ENCODE data around the gene SEMA3F.
"Not testable (repeated sequence)": the region's sequence is repeated elsewhere in the genome, so short reads cannot be mapped to it uniquely, and the experiment has no call there.

SEMA3F gene

DNA sequence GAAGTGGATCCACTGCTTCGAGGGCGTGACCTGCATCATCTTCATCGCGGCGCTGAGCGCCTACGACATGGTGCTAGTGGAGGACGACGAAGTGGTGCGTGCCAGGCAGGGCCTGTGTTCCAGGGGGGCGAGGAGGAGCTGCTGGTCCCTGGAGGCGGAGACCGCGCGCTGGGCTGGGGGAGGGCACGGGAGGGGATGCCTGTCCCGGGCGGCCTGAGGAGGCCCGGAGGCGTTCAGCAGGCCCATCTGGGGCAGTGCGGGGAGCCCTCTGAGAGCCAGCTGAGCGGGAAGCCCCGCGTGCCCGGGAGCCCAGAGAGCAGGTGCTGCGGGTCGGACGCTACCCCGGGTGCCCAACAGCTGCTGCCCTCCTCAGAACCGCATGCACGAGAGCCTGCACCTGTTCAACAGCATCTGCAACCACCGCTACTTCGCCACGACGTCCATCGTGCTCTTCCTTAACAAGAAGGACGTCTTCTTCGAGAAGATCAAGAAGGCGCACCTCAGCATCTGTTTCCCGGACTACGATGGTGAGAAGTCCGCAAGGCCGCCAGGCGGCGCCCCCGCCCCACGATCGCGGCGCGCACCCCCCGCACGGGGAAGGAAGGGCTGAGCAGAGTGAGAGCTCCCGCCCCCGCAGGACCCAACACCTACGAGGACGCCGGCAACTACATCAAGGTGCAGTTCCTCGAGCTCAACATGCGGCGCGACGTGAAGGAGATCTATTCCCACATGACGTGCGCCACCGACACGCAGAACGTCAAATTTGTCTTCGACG, 39.2 kb downstream of the SEMA3F start:
- DNase-seq = peak; percentile 85 to 89

DNA sequence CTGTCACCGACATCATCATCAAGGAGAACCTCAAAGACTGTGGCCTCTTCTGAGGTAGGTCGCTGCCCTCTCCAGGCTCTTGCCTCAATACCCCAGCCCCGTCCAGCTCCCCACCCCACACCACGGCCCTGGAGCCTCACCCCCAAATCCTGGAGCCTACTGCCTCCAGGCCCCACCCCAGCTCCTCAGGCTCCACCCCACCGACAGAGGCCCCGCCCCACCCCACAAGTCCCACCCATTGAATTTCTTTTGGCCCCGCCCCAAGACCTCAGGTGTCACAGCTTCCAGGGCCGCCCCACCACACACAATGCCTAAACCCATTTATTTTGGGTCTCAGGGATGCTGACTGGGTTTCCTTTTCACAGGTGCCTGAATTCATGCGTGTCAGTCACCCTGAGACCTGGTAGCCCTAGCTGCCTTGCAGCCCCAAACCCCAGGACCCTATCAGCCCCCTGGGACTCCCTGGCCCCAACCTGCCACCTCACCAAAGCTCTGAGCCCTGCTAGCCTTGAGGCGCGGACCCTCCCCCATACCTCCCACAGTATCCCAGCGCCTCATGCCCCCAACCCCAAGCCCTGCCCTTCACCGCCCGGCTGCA, 39.9 kb downstream of the SEMA3F start:
- DNase-seq = peak in 1 of 2 donors; percentile 59

DNA sequence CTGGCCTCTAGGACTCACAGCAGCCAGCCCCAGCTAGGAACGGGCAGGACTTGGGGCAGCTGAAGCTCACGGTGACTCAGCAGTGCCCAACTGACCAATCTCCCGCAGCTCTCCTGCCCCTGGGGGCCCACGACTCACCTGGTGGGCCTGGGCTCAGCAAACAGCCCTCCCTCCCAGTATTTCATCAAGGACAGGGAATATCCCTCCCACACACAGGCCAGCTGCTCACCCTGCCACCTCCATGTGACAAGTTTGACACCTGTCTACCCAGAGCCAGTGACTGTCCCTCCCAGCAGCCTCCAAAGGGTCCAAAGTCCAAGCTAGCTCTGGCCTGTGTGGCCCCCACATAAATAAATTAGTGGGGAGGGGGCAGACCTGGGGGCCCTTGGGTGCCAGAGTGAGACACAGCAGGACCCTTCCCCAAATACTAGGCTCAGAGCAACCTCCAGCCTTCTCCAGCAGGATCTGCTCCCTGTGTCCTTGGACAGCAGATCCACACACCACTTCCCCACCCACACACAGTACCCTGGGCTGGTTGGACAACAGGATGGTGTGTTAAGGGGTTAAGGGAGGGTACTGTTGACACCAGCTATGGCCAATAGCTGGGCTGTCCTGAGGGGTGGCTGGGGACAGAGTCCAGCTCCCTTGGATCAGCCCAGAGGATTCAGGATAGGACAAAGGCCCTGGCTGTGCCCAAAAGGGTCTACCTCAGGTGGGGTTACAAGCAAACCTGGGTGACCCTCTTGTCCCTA, 40.6 kb downstream of the SEMA3F start:
- no peak for DNase-seq

DNA sequence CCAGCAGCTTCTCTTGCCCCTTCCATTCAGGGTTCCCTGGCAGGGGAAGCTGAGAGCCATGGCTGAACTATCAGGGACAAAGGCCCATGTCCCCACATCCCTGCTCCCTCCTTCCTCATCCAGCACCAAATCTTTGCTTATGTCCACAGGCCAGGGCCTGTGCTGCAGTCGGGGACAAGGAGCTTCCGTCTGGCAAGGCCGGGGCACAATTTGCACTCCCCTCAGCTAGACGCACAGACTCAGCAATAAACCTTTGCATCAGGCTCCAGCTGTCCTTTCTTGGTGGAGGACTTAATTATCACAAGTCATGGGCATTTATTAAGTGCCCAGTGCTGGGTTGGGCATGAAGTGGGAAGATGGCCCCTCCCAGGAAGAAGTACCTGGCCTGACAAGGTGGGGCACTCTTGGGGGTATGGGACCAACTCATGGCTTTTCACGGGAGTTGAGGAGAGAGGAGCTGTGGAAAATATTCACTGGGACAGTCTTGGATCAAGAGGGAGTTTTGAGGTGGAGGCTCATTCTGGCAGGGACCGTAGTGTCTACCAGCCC, 41.2 kb downstream of the SEMA3F start:
- no peak for DNase-seq

DNA sequence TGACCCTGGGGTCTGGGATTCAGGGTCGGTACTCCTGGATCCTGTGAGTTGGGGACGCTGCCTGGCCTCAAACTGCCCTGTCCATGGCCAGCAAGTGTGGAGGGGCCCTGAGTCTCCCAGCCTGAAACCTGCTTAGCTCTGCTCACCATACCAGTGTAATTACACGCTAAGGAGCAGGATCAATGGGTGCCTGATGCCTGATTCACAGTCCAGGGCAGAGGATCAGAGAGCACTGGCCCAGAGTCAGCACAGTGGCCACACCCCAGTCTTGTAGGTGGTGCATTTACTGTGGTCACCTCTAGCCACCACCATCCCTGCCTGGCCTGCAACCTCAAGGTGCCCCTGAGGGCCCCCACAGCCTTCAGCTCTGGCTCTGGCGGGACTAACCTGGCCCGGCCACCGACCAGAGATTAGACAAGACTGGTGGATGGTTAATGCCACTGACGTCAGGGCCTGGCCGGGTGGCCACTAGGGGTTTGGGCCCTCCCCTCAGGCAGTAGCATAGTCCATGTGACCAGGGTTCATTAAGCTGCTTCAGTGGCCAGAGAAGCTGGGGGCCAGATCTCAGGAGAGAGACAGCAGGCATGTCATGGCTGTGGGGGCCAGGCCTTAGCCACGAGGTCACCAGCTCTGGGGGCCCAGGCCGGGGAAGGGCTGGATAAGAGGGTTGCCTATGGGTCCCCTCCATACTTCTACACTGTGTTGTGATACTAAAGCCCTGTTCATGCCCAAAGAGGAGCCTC, 46.6 kb downstream of the SEMA3F start:
- no peak for DNase-seq

DNA sequence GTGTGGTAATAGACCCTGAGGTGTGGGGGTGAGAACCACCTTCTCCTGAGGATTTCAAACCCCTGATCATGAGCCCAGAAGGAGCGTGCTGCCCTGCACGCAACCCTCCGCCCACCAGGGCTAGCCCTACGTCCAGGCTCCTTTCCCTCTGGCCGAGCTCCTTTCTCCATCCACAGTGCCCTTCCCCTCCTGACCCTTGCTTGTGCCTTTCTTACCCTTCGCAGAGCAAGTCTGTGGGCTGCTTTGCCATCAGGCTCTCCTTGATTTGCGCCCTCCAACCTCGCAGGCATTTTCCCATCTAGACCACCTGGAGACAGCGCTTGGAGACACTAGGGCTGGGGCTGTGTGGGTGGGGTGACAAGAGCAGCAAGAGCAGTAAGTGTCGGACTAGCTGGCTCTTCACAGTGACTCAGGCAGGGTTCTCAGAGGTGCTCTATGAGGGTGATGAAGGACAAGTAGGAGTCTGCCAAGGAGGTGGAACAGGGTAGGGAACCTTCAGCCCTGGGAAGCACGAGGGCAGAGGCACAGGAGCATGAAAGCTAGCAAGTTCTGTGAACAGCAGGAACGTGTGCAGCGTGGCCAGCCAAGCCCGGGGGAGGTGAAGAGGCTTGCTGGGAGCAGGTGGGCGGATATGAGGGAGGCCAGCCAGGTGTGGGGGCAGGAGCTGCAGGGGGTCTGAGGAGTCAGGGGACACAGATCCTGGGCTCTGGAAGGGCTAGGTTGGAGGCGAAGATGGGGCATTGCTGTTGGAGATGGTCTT, 47.4 kb downstream of the SEMA3F start:
- no peak for DNase-seq

DNA sequence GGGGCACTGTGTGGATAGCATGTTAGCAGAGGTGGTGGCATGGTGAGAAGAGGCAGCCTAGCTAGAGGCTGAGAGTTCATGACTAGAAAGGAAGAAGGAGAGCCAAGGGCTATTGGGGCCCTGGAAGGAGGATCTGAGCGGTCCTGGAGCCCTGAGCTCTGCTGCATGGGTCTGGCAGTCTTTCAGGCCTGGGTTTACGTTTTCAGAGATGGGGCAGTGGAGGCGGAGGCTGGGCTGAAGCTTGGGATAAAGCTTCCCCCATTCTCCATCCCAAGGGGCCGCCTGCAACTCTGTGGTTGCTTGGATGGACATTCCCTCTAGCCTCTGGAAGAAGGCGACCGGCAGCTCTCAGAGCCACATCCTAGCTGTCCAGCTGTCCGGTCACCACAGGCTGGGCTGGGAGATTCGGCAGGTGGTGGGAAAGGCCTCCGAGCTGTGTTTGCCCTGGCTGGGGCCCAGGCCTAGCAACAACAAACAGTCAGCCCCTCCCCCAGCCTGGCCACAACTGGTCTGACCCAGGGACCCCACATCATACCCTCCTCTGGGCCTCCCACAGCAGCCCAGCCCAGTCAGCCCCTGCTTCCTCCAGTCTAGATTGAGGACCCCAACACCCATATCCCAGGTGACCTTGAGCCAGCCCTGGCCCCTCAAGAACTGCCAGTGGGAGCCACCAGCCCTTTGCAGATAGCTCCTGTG, 48.1 kb downstream of the SEMA3F start:
- no peak for DNase-seq

DNA sequence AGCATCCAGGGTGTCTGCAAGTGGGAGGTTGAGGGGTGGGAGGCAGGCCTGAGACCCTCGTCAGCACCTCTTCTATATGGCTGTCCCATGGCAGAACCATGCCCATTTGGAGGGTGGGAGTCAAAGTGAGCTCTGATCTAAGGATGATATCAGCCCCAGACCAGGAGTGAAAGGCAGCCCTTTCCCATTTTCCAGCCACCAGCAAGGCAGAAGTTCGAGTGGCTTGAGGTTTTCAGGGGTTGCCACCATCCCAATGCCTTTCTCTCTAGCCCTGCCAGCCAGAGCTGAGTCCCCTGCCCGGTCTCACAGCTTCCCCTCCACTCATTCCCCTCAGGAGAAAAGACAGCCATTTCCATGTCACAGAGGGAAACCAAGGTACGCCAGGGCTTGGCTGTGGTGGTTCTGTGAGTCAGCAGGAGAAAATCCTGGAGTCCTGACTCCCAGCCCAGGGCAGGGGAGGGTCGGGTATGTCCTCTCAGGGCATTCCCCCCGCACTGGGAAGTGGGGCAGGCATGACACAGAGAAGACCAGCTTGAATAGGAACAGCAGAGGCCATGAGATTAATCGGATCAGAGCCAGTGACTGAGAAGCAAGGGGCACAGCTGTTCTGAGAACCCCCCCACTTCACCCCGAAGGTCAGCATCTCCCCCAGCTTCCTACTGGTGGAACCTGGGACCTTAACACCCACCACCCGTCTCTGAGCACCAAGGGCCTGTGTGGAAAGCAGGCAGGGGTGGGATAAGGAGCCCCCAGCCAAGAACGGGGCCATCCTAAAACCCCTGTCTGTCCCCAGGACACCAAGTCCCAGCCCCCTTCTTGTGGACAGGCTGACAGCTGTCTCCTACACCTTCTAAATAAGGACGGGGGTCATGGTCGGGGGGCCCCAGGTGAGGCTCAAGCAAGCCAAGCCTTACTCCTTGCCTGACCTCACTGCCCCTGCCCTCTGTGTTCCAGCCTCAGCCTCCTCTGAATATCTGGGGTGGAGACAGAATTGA, 49.0 kb downstream of the SEMA3F start:
- DNase-seq = no peak

DNA sequence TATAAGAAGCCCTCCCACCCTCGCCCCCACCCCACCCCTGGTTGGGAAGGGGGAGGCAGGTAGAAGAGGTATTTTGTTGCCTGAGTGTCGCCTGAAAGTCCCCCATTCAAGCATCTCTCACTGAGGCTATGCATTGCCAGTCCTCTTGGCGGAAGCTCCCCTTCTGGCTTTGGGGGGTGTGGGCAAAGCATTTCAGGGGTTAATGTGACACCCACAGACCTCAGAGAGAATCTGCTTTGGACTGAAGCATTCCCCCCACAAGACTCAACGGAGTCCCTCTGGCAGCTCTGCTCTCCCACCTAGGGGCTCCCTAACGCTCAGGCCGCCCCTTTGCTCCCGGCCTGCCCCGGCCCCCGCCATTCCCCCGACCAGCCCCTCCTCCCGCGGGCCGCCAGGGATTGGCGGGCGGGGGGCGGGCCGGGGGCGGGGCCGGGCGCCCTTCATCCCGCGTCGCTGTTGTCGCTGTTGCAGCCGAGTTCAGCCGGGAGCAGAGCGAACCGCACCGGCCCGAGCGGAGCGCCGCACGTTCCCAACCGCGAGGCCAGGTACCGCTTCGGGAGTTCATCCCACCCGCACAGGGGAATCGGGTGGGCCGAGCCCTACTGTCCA, 49.8 kb downstream of the SEMA3F start, which contains the start of gene SLC38A3:
TSS of gene SLC38A3 (plus strand) at position 468 of the 609 bp plus-strand sequence. CDS start 8,929 bp downstream, outside the sequence.
- peak in 1 of 2 donors; percentile 18 for DNase-seq

DNA sequence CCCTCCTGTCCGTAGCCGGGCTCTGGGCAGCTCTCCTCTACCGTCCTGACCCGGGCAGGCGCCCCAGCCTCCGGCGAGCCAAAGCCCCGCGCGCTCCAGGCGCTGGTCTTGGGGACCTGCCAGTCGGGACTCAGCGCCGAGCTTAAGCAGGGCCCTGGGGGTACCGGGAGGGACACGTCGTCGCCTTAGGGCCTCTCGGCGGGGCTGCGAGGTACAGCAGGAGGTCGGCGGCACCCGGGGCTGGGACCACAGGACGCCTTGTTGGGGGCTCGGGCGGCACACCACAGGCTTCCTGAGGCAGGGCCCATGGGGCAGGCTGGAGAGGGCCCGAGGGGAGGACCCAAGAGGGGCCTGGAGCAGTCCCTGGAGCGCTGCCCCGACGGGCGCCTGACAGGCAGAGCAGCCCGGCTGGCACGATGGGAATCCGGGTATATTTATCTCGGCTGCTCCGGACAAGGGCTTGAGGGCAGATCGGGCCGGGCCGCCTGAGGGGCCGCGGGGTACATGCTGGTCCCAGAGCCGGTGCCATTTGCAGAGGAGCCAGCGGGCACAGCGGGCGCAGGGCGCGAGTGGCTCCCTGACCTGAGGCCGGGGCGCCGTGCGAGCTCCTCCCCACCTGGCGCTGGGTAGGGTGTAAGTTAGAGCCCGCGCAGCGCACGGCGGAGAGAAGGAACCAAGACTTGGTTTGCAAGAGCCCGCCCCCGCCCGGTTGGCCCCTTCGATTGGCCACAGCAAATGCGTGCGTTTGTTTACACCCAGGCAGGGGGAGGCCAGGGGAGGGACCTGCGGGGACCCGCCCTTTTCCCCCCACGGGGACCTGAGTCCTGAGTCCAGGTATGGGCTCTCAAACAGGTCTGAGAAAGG, 50.5 kb downstream of the SEMA3F start:
- DNase-seq = peak; percentile 35 to 37

DNA sequence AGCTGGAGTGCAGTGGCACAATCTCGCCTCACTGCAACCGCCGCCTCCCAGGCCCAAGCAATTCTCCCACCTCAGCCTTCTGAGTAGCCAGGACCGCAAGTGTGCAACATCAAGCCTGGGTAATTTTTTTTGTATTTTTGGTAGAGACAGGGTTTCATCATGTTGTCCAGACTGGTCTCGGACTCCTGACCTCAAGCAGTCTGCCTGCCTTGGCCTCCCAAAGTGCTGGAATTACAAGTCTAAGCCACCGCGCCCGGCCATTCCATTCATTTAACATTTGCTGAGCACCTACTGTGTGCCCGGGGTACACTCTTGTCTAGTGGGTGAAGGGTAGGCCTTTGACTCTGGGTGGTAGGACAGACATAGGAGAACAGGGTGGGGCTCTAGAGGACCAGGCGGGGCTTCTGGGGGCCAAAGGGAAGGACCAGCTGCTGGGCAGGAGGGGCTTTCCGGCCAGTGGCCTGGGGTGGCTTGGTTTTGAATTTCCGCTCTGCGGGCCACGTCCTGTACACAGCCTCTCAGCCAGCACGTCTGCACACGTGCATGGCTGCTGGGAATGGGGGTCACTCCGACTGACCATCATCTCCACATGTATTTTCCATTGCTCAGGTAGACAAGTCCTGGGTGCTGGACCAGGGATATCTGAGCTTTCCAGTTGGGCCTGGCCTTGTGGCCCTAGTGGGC, 52.4 kb downstream of the SEMA3F start:
- no peak for DNase-seq

DNA sequence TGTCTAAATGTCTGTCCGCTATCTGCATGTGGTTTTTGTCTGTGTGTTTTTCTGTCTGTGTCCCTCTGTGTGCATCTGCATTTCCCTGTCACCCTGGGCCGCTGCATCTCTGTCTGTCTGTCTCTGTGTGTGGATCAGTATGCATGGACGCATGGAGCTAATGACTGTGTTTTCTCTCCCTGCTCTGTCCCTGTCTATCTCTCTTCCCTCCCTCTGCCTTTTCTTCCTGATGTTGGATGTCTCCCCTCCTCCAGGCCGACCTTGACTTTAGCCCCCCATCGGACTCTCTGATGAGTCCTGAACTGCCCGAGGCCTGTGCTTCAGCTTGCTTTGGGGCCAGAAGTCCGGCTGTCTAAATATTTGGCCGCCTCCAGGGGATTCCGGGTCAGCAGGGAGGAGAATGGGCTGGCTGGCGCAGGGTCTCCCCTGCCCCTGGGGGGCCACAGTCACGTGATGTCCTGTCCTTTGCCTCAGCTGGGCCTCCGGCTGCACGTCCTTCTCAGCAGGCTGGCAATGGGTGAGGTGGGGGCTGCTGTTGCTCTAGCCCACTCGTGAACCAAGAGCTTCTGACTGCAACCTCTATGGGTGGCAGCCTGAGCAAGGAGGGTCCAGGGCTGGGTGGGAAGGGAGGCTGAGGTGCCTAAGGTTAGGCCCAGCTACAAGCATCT, 53.7 kb downstream of the SEMA3F start:
- DNase-seq = no peak

DNA sequence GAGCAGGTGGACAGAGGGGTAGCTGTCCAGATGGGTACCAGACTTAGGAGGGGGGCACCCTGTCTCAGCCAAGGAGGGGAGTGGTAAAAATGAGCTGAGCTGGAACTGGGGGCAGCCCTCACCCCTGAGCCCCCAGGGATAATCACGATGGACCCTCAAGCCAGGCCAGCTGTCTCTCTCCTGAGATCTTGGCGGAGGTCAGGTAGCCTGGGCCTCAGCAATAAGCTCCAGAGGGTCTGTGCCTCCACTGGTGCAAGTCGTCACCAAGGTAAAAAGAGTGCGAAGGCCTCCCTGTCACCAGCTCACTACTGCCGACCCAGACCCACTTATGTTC, 55.0 kb downstream of the SEMA3F start:
- no peak for DNase-seq

DNA sequence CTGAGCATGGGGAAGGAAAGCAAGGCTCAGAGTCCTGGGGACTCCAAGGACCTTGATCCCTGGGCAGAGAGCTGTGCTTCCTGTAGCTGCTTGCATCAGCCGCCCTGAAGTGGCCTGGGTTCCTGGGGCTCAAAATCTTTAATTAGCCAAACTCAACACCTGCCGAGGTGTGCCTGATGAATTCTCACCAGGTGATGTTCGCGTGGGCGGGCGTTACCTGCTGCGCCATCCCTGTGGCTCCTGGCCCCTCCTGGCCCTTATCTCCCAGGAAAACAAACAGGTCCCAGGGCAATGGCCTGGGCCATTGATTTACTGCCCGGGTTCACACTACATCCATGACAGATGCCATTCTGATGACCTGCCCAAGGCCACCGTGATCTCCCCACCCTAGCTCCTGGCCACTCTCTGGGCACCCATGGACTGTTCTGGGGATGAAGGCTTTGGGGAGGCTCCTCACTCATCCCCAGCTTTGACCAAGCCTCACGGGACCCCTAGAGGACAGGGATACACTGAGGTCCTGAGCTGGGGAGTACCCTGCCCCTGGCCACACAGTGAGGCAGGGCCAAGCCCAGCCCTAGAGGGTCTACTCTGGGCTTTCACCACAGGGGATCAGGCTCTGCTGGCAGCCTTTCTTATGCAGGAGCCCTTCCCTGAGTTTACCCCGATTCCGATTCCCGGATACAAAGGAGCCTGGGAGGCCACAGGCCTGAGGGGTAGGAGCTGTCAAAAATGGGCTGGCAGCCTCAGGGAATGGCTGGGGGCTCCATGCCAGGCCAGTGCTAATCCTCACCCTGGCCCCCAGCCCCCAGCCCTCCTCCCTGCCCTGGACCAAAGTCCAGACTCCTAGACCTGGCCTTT, 55.6 kb downstream of the SEMA3F start:
- DNase-seq = no peak

DNA sequence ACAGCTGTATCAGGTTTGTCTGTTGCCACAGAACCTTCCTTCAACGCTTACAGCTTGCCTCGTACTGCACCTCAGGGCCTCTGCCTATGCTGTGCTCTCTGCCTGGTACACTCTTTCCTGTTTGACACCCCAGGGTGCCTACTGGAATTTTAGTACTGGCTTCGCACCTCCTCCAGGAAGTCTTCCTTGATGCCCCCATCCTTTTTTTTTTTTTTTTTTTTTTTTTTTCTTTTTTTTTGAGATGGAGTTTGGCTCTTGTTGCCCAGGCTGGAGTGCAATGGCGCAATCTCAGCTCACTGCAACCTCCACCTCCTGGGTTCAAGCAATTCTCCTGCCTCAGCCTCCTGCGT, 56.2 kb downstream of the SEMA3F start:
- DNase-seq = not testable (repeated sequence)

DNA sequence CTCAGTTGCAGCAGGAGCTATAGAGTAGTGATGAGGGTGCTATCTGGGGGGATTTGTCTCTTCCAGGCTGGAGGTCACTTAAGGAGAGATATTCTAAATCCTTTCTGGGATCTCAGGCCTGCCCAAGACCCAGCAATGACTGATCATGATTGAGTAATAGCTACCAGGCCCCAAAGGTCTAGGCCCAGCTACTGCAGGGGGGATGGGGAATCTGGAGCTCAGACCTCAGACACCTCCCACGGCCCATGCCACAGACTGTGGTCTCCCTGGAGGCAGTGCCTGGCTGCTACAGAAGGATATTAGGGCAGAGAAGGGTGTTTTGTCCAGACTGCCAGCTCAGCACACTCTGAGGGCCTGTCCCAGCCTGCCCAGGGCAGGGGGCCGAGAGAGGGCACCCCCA, 56.8 kb downstream of the SEMA3F start:
- DNase-seq = no peak

DNA sequence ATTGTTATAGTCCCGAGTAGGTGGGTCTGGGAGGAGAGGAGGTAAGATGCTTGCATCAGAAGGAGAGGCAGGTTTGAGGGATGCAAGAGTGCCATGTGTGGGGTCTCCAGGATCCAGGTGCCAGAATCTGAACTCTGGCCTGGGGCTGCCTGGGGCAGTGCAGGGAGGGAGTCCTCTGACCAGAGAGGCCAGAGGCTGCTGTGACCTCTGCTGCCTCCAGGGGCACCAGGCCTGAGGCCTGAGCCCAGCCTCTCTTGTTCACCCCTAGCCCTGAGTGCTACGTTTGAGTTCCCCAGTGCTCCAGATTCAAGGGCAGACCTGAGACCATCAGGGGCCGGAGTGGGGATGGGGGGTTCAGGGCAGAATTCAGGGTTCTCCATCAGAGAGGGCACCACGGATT, 57.4 kb downstream of the SEMA3F start:
- DNase-seq = no peak
